HG02678 (cell line): ENCODE measurements around the gene ALK.

Source experiments
- ATAC-seq: cut with Tn5 transposase; IDR thresholded peaks from one replicate; pipeline ENCODE4 v1.9.1; 2021; ENCODE audit warnings: mild to moderate bottlenecking, moderate library complexity; ENCODE audit not compliant: unreplicated experiment

The ALK gene

GRCh38 chr2:29549069-29549380 is 372.4 kb downstream of the ALK start:
- ATAC-seq: no peak

- ATAC-seq: no peak
These were observed 376.5 kb downstream of the ALK start for GRCh38 chr2:29544917-29545316.

- no peak for ATAC-seq
These were observed 377.4 kb downstream of the ALK start for GRCh38 chr2:29544031-29544430.

- ATAC-seq: no peak
These were observed 386.2 kb downstream of the ALK start for GRCh38 chr2:29535188-29535587.

GRCh38 chr2:29532436-29532835 is 388.9 kb downstream of the ALK start:
- ATAC-seq: no peak

GRCh38 chr2:29531626-29532025 is 389.8 kb downstream of the ALK start:
- ATAC-seq: no peak

GRCh38 chr2:29530281-29530680 is 391.1 kb downstream of the ALK start:
- ATAC-seq: no peak

GRCh38 chr2:29528891-29529520 is 392.4 kb downstream of the ALK start:
- ATAC-seq: no peak

- ATAC-seq: no peak
These were observed 393.0 kb downstream of the ALK start for GRCh38 chr2:29528371-29528770.

GRCh38 chr2:29527947-29528346 is 393.4 kb downstream of the ALK start:
- no peak for ATAC-seq

GRCh38 chr2:29526587-29527586 is 394.5 kb downstream of the ALK start:
- ATAC-seq: no peak

GRCh38 chr2:29525921-29526320 is 395.5 kb downstream of the ALK start:
- ATAC-seq: no peak

- ATAC-seq: no peak
These were observed 396.7 kb downstream of the ALK start for GRCh38 chr2:29524652-29525051.

GRCh38 chr2:29522951-29523669 is 398.3 kb downstream of the ALK start:
- no peak for ATAC-seq

- no peak for ATAC-seq
These were observed 401.4 kb downstream of the ALK start for GRCh38 chr2:29520001-29520400.

- no peak for ATAC-seq
These were observed 402.0 kb downstream of the ALK start for GRCh38 chr2:29519338-29519925.

GRCh38 chr2:29518646-29519337 is 402.6 kb downstream of the ALK start:
- no peak for ATAC-seq

GRCh38 chr2:29518010-29518409 is 403.4 kb downstream of the ALK start:
- no peak for ATAC-seq

GRCh38 chr2:29517413-29517812 is 404.0 kb downstream of the ALK start:
- no peak for ATAC-seq

- no peak for ATAC-seq
These were observed 404.6 kb downstream of the ALK start for GRCh38 chr2:29516767-29517166.

- ATAC-seq: no peak
These were observed 411.5 kb downstream of the ALK start for GRCh38 chr2:29509878-29510277.
